Rectal smooth muscle tissue (tissue), 1 donor: ENCODE results near the gene IP6K2.

Source experiments
- H3K27ac ChIP-seq: one replicate; pipeline ENCODE4 v1.7.0; 2013; ENCODE audit warnings: low read depth, low read length, inconsistent platforms
- H3K27me3 ChIP-seq: one replicate; pipeline ENCODE4 v1.7.0; 2013; ENCODE audit warnings: low read length; ENCODE audit not compliant: control insufficient read depth, insufficient read depth
- H3K36me3 ChIP-seq: one replicate; pipeline ENCODE4 v1.7.0; 2013; ENCODE audit warnings: low read length; ENCODE audit not compliant: control insufficient read depth, insufficient read depth
- H3K4me1 ChIP-seq: one replicate; pipeline ENCODE4 v1.7.0; 2013; ENCODE audit warnings: low read length; ENCODE audit not compliant: control insufficient read depth, insufficient read depth
- H3K4me3 ChIP-seq: one replicate; pipeline ENCODE4 v1.7.0; 2013; ENCODE audit warnings: low read length
- H3K9ac ChIP-seq: one replicate; pipeline ENCODE4 v1.7.0; 2013; ENCODE audit warnings: low read length

The IP6K2 gene

DNA sequence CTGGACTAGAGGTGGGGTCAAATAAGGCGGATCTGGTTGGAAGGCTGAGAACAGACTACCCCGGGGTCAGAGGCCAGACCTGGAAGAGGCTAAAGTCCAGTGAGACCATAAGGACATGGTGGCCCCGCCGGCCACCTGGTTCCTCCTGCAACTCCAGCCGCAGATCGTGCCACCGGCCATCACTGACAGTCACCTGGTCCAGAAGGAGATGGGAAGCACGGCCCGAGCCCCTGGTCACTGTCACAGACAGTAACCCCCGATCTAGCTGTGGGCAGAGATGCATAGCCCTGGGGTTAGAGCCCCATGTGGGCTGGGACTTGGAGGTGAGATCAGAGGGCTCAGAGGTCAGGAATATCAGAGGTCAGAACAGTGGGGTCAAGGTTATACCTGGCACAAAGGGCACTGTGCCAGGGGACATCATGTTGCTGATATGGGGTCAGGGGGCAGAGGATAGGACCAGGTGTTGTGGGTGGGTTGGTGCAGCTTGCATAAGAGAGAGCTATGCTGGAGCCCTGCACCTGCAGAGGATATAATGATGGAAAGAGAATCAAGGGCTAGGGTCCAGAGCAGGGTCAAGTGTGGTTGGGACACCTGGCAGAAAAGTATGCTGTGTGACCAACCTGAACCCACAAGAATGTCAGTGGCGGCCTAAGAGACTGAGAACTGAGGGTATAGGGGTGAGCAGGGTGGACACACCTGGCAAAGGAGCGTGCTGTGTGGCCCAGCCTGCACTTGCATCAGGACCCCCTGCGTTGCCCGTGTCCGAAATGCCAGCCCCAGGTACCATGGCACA is 63.9 kb downstream of the IP6K2 start:
- Histone ChIP-seq H3K27me3 (peaks cover 3% of the 10 kb centered on the region), H3K4me1 (no peaks in the 10 kb centered on the region), H3K27ac (no peak overlapping the region), H3K36me3 (no peaks in the 10 kb centered on the region), H3K9ac (no peak overlapping the region), H3K4me3 (no peak overlapping the region)

DNA sequence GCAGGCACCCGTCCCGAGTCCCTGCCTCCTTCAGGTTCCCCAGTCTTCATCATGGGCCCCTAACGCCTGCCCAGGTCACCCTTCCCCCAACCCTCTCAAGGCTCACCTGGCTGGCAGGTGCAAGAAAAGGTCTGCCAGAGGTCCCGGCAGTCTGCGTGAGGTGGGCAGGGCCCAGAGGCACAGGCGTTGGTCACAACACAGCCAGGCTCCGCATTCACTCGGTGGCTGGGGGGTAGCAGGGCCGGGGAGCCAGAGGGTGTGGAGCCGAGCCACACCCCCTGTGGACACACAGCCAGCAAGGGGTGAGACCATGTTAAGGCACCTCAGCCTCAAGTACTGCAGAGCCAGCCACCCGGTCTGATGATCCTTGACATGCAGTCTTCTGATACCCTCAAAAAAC is 65.2 kb downstream of the IP6K2 start:
- Histone ChIP-seq H3K27me3 (peaks cover 3% of the 10 kb centered on the region), H3K4me1 (no peaks in the 10 kb centered on the region), H3K9ac (no peak overlapping the region), H3K4me3 (no peak overlapping the region), H3K27ac (no peak overlapping the region), H3K36me3 (no peaks in the 10 kb centered on the region)

DNA sequence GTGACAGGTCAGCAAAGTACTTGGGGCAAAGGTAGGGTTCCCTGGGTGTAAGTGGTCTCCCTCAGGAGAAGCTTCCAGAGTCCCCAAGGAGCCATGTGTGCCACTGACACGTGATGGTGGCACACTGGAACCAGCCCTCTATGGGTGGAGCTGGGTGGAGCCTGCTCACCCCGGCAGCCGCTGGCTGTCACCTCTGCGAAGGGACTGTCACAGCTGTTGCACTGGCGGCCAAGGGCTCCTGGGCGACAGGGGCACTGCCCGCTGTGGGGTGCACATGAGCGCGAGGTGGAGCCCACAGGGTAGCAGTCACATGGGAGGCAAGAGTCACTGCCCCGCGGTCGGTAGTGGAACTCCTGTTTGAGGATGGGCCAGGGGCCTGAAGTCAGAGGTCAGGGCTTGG is 66.3 kb downstream of the IP6K2 start:
- Histone ChIP-seq H3K4me3 (no peak overlapping the region), H3K4me1 (no peaks in the 10 kb centered on the region), H3K27me3 (peaks cover 3% of the 10 kb centered on the region), H3K9ac (no peak overlapping the region), H3K27ac (no peak overlapping the region), H3K36me3 (no peaks in the 10 kb centered on the region)

- no peak overlapping the region for H3K9ac ChIP-seq
- H3K4me1 ChIP-seq = no peaks in the 10 kb centered on the region
- no peaks in the 10 kb centered on the region for H3K36me3 ChIP-seq
- no peak overlapping the region for H3K4me3 ChIP-seq
- H3K27ac ChIP-seq = no peak overlapping the region
- H3K27me3 ChIP-seq = no peaks in the 10 kb centered on the region
These were observed 68.7 kb downstream of the IP6K2 start for GRCh38 chr3:48648188-48648850.

- no peaks in the 10 kb centered on the region for H3K36me3 ChIP-seq
- no peaks in the 10 kb centered on the region for H3K27me3 ChIP-seq
- H3K4me1 ChIP-seq = no peaks in the 10 kb centered on the region
- no peak overlapping the region for H3K27ac ChIP-seq
- H3K9ac ChIP-seq = no peak overlapping the region
- H3K4me3 ChIP-seq = no peak overlapping the region
These were observed 69.3 kb downstream of the IP6K2 start for GRCh38 chr3:48647714-48648113.

GRCh38 chr3:48644898-48645760 is 71.9 kb downstream of the IP6K2 start:
- Histone ChIP-seq H3K4me3 (no peak overlapping the region), H3K27me3 (no peaks in the 10 kb centered on the region), H3K27ac (no peak overlapping the region), H3K4me1 (no peaks in the 10 kb centered on the region), H3K9ac (no peak overlapping the region), H3K36me3 (no peaks in the 10 kb centered on the region)

DNA sequence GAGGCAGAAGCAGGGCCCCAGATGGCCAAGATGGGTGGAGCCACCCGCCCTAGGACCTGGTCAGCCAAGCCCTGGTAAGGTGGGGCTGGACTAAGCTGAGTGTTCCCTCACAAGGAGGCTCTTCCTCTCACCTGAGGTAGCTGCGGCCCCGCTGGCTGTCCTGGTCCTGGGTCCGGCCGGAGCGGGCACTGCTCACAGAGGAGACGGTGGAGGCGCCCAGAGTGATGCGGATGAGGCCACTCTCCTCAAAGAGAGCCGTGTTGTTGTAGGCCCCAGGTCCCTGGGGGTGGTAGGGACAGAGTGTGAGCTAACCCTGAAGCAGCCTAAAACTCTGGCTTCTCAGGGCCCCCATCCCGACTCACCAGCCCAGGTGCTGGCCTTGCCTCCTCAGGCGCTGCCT is 74.4 kb downstream of the IP6K2 start:
- no peak overlapping the region for H3K9ac ChIP-seq
- H3K36me3 ChIP-seq = no peaks in the 10 kb centered on the region
- H3K4me3 ChIP-seq = no peak overlapping the region
- no peak overlapping the region for H3K27ac ChIP-seq
- H3K27me3 ChIP-seq = no peaks in the 10 kb centered on the region
- no peaks in the 10 kb centered on the region for H3K4me1 ChIP-seq

- Histone ChIP-seq H3K4me1 (no peaks in the 10 kb centered on the region), H3K27me3 (no peaks in the 10 kb centered on the region), H3K36me3 (no peaks in the 10 kb centered on the region), H3K9ac (no peak overlapping the region), H3K4me3 (no peak overlapping the region), H3K27ac (no peak overlapping the region)
These were observed 75.6 kb downstream of the IP6K2 start for GRCh38 chr3:48641396-48641795.

DNA sequence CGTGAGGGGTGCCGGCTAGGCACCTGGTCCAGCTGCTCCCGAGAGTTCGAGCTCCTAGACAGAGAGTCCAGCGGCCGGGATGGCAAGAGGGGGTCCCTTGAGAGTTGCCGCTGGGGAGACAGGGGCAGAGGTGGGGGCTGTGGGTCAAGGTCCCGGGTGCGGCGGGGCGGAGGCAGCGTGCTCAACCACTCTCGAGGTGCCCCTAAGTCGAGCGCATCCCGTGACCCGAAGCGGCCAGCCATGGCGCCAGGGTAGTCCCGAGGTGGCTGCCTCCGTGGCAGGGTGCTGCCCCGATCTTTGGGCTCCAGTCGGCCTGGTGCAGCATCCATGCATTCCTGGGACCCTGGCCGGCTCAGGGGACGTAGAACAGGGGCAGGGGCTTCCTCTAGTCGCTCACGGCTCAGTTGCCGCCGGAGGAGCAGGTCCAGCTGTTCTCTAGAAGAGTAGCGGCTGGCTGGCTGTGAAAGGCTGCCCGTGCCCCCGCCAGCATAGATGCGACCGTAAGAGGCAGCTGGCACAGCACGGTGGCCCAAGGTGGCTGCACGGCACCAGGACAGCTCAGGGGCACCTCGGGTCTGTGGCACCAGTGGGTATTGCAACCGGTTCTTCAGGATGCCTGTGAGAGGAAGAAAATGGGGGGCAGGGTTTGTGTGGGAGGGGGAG is 76.9 kb downstream of the IP6K2 start:
- Histone ChIP-seq H3K27ac (no peak overlapping the region), H3K4me1 (no peaks in the 10 kb centered on the region), H3K9ac (no peak overlapping the region), H3K4me3 (no peak overlapping the region), H3K27me3 (no peaks in the 10 kb centered on the region), H3K36me3 (no peaks in the 10 kb centered on the region)
